ENCODE results near the gene PWP1.

The PWP1 gene

GRCh38 chr12:107736914-107737313, 51.3 kb downstream of the PWP1 start:
- DNase-seq, result no peak

- no peak for DNase-seq
These were observed 62.9 kb downstream of the PWP1 start for GRCh38 chr12:107748472-107748871.

- DNase-seq, result no peak
These were observed 63.5 kb downstream of the PWP1 start for GRCh38 chr12:107749083-107749482.

GRCh38 chr12:107759410-107759809, 73.8 kb downstream of the PWP1 start:
- DNase-seq, result no peak

- no peak for DNase-seq
These were observed 74.7 kb downstream of the PWP1 start for GRCh38 chr12:107760207-107760808.

GRCh38 chr12:107760809-107761501, 75.4 kb downstream of the PWP1 start, which contains the start of gene PRDM4:
Gene PRDM4, minus strand, starts transcription at chr12:107761137. Its CDS starts 622 bp downstream, at chr12:107760515.
- DNase-seq, result peak; percentile 69

- DNase-seq, result no peak
These were observed 75.9 kb downstream of the PWP1 start for GRCh38 chr12:107761502-107761904.

All from GOT3 (cell line).